HG02852 (cell line): ENCODE results near the gene TSEN34.
"Not testable (repeated sequence)": the region's sequence is repeated elsewhere in the genome, so short reads cannot be mapped to it uniquely, and the experiment has no call there.

Experiments
- ATAC-seq: cut with Tn5 transposase; IDR thresholded peaks from one replicate; pipeline ENCODE4 v1.9.1; 2021; ENCODE audit warnings: mild to moderate bottlenecking, moderate library complexity; ENCODE audit not compliant: unreplicated experiment

Gene TSEN34

DNA sequence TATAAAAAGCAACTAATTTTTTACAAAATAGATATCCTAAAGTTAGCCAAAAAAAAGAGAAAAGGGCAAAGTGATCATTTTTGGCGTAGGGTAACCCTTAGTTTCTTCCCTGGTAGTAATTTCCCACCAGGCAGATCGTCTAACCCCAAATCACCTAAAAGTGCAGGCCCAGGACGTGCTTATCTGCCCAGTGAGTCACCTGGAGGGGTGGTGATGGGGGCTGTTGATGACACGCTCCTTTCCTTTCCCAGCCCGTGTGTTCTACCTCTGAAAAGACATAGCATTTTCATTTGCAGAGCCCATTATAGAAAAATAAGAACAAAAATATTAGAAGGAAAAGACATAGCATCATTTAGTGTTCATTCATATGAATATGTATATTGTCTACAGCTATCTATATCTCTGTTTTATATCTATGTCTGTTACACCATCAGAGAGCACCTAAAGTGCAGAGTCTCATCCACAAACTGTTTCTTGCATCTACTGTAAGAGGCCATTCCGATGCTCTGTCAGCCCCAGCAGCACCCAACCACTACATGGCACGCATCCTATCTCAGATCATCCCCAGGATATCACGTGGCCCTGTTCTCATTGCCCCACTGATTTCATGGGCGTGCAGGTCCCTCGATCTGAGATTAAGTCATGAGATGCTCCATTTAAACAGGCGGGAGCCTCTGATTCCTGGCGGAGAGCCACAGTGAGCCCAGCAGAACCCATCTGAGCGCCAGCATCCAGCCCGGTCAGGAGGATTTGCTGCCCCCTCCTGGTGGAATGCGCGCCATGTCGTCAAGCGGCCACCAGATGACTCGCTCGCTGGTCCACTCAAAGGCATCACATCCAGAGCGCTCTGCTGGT lies 40.2 kb downstream of the TSEN34 start:
- ATAC-seq = peak; percentile 64

DNA sequence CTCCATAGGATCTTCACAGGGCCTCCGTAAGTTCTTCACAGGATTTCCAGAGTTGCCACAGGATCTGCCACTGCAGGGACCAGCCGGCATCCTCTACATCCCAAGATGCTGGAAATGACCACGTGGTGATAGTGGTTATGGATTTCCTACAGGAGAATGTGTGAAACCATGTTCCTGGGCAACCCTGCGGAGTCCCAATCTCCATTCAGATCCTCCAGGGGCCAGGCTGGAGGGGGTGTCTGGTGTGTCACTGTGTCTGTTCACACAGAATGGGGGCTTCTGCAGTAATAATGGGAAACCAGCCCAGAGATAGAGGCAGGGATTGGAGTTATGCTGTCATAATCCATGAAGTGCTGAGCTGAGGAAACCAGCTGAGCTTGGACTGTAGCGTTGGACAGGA lies 42.8 kb downstream of the TSEN34 start:
- ATAC-seq = no peak

DNA sequence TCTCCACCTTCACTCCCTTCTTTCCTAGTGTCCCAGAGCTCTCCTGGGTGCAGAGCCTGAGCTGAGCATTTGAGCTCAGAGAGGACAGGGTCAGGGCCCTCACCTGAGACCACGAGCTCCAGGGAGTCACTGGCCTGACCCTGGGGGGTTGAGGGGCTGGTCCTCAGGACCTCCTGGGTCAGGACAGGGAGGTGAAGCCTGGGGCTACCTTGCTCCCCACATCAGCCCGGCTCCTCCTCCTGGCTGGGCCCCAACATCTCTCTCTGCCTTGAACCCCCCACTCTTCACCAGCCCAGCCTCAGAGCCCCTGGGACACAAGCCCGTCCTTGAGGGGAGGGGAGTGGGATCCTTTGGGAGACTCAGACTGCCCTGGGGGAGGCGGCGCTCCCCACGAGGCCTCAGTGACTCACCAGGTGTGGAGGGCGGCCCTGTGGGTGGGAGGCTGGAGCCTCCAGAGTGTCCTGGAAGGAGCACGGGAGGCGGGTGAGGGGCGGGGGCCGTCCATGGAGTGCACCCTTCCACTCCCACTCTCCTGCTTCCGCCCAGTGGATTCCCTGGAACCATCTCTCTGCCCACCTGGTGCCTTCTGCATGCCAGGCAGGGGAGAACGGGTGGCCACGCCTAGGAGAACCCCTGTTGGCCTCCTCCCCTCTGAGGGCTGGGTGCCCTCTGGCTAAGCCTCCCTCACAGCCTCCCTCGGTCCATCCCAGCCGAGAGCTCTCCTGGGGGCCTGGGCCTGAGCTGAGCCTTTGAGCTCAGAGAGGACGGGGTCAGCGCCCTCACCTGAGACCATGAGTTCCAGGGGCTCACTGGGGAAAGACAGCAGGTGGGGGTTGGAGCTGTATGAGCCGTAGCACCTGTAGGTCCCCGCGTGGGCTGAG lies 48.6 kb downstream of the TSEN34 start:
- ATAC-seq = not testable (repeated sequence)

DNA sequence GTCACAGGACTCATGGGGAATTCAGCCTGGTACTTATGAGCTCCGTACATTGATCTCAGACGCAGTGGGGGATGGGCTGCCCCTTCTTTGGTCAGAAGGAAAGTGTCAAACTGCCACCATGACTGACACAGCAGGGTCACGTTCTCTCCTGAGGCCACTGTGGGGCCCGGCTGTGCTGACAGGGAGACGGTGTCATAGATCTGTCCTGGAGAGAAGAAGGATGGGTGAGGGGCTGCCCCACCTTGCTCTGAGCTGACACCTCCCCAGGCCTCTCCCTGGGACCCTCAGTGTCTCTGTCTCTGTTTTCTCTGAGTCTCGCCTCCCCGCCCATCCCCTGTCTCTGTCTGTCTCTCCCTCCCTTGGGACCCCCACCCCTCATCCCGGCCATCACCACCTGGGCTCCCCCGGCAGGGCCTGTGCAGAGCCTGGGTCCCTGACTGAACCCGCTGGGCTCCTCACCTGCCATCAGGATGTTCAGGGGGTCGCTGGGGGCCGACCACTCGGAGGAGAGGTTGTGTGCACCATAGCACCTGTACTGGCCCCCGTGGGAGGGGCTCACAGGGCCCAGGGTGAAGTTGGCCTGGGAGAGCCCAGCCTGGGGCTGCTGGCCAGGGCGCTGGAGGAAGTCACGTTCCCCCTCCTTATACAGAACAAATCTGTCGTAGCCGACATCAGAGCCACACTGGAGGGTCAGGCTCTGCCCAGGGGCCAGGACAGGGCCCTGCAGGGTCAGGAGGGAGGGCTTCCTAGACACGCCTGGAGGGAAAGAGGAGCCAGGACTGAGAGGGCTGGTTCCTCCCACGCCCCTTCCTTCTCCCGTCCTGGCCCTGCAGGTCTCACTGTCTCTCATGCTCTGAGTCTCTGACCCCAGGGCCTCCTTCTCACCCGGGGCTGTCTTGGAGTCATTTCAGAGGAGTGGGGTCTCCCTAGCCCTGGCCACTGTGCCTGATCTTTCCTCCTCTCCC lies 49.5 kb downstream of the TSEN34 start:
- not testable (repeated sequence) for ATAC-seq

DNA sequence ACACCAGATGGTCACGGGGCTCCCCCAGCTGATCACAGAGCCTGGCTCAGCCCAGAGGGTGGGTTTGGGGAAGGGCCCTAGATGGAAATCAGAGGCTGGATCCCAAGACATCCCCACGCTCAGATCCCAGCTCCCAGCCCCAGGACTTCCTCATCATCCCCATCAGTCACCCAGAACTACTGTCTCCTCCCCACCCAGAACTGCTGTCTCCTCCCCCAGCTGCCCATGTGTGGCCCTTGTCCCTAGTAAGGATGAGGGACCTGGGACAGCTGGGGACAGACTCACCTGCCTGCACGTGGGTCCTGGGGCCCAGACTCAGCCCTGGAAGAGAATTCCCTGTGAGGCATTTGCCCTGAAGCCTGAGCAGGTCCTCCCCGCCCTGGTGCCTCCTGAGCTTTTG lies 51.1 kb downstream of the TSEN34 start:
- ATAC-seq = not testable (repeated sequence)

DNA sequence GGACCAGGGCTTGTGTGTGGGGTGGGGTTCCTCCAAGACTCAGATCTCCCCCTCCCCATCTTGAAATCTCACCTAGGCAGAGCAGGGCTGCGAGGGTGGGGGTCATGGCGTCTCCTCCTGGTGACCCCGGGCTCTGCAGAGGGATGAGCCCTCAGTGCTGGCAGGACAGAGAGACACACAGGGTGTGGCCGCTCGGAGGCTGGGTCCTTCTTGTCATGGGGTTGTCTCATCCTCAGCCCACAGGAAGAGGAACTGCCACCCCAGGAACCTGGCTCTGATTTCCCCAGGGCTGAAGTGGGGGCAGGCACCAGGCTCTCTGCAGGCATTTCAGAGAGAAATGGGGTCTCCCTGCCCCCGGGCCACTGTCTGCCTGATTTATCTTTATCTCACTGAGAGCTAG lies 51.5 kb downstream of the TSEN34 start, which contains the start of gene LILRA6:
Gene LILRA6 (minus strand): TSS at position 145 of the 400 bp plus-strand sequence.
- not testable (repeated sequence) for ATAC-seq

DNA sequence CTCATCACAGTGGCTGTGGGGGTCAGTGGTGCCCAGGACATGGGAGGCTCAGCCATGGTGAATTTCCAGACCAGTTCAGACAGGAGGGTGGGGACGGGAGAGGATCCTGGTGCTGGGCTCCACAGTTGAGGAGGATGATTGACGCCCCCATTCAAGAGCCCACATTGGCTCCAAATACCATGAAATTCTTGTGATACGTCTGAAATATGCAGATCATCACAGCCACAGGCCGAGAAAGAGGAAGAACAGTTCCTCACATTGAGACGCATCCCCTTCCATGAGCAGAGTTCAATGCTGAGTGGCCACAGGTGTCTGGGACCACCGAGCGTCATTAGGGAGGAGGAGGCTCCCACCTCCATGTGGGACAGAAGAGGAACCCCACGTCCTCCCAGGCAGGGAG lies 52.7 kb downstream of the TSEN34 start:
- ATAC-seq = not testable (repeated sequence)
